Neutrophil (primary cell): ENCODE measurements around the gene ADD3.
"Not testable (repeated sequence)": the region's sequence is repeated elsewhere in the genome, so short reads cannot be mapped to it uniquely, and the experiment has no call there.

Source experiments
- H3K27ac ChIP-seq: fragments of 200-600 bp; sonication (generic); 2 replicates; pipeline ENCODE4 v1.5.1; 2016; ENCODE audit warnings: mild to moderate bottlenecking, moderate library complexity
- H3K27me3 ChIP-seq: fragments of 200-600 bp; sonication (generic); 2 replicates; pipeline ENCODE4 v1.6.0; 2016; ENCODE audit warnings: mild to moderate bottlenecking
- H3K36me3 ChIP-seq: fragments of 200-600 bp; sonication (generic); 2 replicates; pipeline ENCODE4 v1.5.1; 2017
- H3K4me1 ChIP-seq, 2 experiments: fragments of 200-600 bp in 1 of 2; sonication (generic) in 1 of 2; 1 replicate in 1 of 2; 2 replicates in 1 of 2; pipeline versions ENCODE4 v1.5.1 to v1.6.1; 2013 to 2016; ENCODE audit warnings: low read depth in 1 of 2, low read length in 1 of 2, mild to moderate bottlenecking in 1 of 2, moderate library complexity in 1 of 2; ENCODE audit not compliant: control insufficient read depth in 1 of 2, insufficient read depth in 1 of 2
- H3K4me3 ChIP-seq, 2 experiments: fragments of 200-600 bp in 1 of 2; sonication (generic) in 1 of 2; 1 replicate in 1 of 2; 2 replicates in 1 of 2; pipeline ENCODE4 v1.5.1; 2013 to 2016; ENCODE audit warnings: low read depth in 1 of 2, low read length in 1 of 2, mild to moderate bottlenecking in 1 of 2, moderate library complexity in 1 of 2
- H3K9me3 ChIP-seq: fragments of 200-600 bp; sonication (generic); 2 replicates; pipeline ENCODE4 v1.5.1; 2016
- TF ChIP-seq, protein P1 (sequence below): fragments of 200-600 bp; sonication (generic); IDR thresholded peaks from 2 replicates; pipeline ENCODE4 v1.5.1; 2016; ENCODE audit warnings: antibody characterized with exemption

The ADD3 gene

DNA sequence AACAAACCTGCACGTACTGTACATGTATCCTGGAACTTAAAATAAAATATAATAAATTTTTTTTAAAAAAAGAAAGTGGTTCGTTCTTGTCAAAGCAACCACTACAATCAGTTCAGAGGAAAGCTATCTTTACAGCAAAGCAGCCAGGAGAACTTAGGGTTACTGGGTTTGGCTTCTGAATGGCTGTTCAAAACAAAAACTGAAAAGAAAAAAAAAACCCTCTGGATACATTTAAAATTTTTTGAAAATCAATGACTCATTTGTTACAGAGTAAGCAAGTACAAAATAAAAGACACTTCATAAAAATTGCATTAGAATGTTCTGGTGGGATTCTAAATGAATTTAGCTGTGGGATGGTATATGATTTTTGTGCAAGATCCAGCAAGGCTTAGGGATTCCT, 28.6 kb upstream of the ADD3 start:
- TF ChIP-seq, protein P1, sequence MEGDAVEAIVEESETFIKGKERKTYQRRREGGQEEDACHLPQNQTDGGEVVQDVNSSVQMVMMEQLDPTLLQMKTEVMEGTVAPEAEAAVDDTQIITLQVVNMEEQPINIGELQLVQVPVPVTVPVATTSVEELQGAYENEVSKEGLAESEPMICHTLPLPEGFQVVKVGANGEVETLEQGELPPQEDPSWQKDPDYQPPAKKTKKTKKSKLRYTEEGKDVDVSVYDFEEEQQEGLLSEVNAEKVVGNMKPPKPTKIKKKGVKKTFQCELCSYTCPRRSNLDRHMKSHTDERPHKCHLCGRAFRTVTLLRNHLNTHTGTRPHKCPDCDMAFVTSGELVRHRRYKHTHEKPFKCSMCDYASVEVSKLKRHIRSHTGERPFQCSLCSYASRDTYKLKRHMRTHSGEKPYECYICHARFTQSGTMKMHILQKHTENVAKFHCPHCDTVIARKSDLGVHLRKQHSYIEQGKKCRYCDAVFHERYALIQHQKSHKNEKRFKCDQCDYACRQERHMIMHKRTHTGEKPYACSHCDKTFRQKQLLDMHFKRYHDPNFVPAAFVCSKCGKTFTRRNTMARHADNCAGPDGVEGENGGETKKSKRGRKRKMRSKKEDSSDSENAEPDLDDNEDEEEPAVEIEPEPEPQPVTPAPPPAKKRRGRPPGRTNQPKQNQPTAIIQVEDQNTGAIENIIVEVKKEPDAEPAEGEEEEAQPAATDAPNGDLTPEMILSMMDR, result no peak
- no peaks in the 10 kb centered on the region for H3K9me3 ChIP-seq
- H3K27me3 ChIP-seq, result no peaks in the 10 kb centered on the region
- no peak overlapping the region for H3K4me3 ChIP-seq
- H3K27ac ChIP-seq, result no peak overlapping the region
- peaks cover 8 to 15% of the 10 kb centered on the region in 2 experiments for H3K4me1 ChIP-seq
- H3K36me3 ChIP-seq, result no peaks in the 10 kb centered on the region

GRCh38 chr10:109981650-109982049, 26.1 kb upstream of the ADD3 start:
- no peaks in the 10 kb centered on the region for H3K36me3 ChIP-seq
- H3K27ac ChIP-seq, result no peak overlapping the region
- peaks cover 5 to 13% of the 10 kb centered on the region in 2 experiments for H3K4me1 ChIP-seq
- no peaks in the 10 kb centered on the region for H3K27me3 ChIP-seq
- no peak overlapping the region for H3K4me3 ChIP-seq
- no peaks in the 10 kb centered on the region for H3K9me3 ChIP-seq
- TF ChIP-seq, protein P1, result no peak

- Histone ChIP-seq H3K4me1 (peaks cover under 1 to 8% of the 10 kb centered on the region in 2 experiments), H3K9me3 (no peaks in the 10 kb centered on the region), H3K4me3 (no peak overlapping the region), H3K27ac (no peak overlapping the region), H3K36me3 (no peaks in the 10 kb centered on the region), H3K27me3 (no peaks in the 10 kb centered on the region)
- TF ChIP-seq, protein P1, result no peak
These were observed 25.7 kb upstream of the ADD3 start for GRCh38 chr10:109982123-109982522.

DNA sequence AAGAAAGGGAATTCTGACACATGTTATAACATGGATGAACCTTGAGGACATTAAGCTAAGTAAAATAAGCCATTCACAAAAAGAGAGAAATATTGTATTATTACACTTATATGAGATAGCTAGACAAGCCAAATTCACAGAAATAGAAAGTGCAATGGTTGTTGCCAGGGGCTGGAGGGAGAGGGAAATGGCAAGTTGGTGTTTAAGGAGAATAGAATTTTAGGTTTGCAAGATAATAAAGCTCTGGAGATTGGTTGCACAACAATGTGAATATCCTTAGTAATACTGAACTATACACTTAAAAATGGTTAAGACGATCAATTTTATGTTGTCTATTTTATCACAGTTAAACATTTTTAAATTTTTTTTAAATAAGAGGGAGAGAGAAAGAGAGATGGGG, 25.0 kb upstream of the ADD3 start:
- Histone ChIP-seq H3K36me3 (no peaks in the 10 kb centered on the region), H3K4me3 (no peak overlapping the region), H3K4me1 (peaks cover 0 to 6% of the 10 kb centered on the region in 2 experiments), H3K27me3 (no peaks in the 10 kb centered on the region), H3K9me3 (no peaks in the 10 kb centered on the region), H3K27ac (no peak overlapping the region)
- TF ChIP-seq, protein P1, result no peak

- no peaks in the 10 kb centered on the region for H3K36me3 ChIP-seq
- H3K4me3 ChIP-seq, result no peak overlapping the region
- no peaks in the 10 kb centered on the region for H3K9me3 ChIP-seq
- TF ChIP-seq, protein P1, result no peak
- no peak overlapping the region for H3K27ac ChIP-seq
- H3K4me1 ChIP-seq, result no peaks in the 10 kb centered on the region
- no peaks in the 10 kb centered on the region for H3K27me3 ChIP-seq
These were observed 23.8 kb upstream of the ADD3 start for GRCh38 chr10:109984013-109984412.

GRCh38 chr10:109985768-109986167, 22.0 kb upstream of the ADD3 start:
- not testable (repeated sequence) for H3K27me3 ChIP-seq, H3K27ac ChIP-seq, H3K4me3 ChIP-seq, H3K9me3 ChIP-seq, H3K4me1 ChIP-seq, H3K36me3 ChIP-seq
